Muscle layer of colon (tissue), 2 donors: ENCODE results near the gene FOXQ1.
"Not testable (repeated sequence)": the region's sequence is repeated elsewhere in the genome, so short reads cannot be mapped to it uniquely, and the experiment has no call there.

ENCODE experiments used
- H3K27ac ChIP-seq: one replicate; pipeline ENCODE4 v1.7.0; 2013; ENCODE audit warnings: low read depth, mild to moderate bottlenecking, low read length, moderate library complexity
- H3K27me3 ChIP-seq, 2 donors: one replicate each; pipeline ENCODE4 v1.7.0; 2013; ENCODE audit warnings: low read length in 2 of 2, mild to moderate bottlenecking in 2 of 2; ENCODE audit not compliant: insufficient read depth in 2 of 2, control insufficient read depth in 1 of 2
- H3K36me3 ChIP-seq: one replicate; pipeline ENCODE4 v1.7.0; 2013; ENCODE audit warnings: mild to moderate bottlenecking, low read length; ENCODE audit not compliant: insufficient read depth
- H3K4me1 ChIP-seq: one replicate; pipeline ENCODE4 v1.7.0; 2013; ENCODE audit warnings: mild to moderate bottlenecking, low read length; ENCODE audit not compliant: insufficient read depth
- H3K4me3 ChIP-seq, 2 donors: one replicate each; pipeline ENCODE4 v1.7.0; 2013; ENCODE audit warnings: low read length in 2 of 2, low read depth in 1 of 2, mild to moderate bottlenecking in 1 of 2, moderate library complexity in 1 of 2
- H3K9ac ChIP-seq: one replicate; pipeline ENCODE4 v1.7.0; 2013; ENCODE audit warnings: low read length
- H3K9me3 ChIP-seq: one replicate; pipeline ENCODE4 v1.7.0; 2013; ENCODE audit warnings: mild to moderate bottlenecking, low read length
- donor health status: abdominal sarcoma.
- donor health status: Adenocarcinoma of cecum.

FOXQ1 gene

GRCh38 chr6:1347161-1347560, 35.3 kb downstream of the FOXQ1 start:
- H3K9ac ChIP-seq = no peak overlapping the region
- no peaks in the 10 kb centered on the region for H3K4me1 ChIP-seq
- H3K27ac ChIP-seq = no peak overlapping the region
- H3K4me3 ChIP-seq = no peak overlapping the region
- no peaks in the 10 kb centered on the region for H3K36me3 ChIP-seq
- no peaks in the 10 kb centered on the region for H3K27me3 ChIP-seq
- peaks cover 3% of the 10 kb centered on the region for H3K9me3 ChIP-seq

- Histone ChIP-seq H3K9ac (no peak overlapping the region), H3K27ac (no peak overlapping the region), H3K4me3 (no peak overlapping the region), H3K4me1 (no peaks in the 10 kb centered on the region), H3K27me3 (no peaks in the 10 kb centered on the region), H3K36me3 (no peaks in the 10 kb centered on the region), H3K9me3 (peaks cover 3% of the 10 kb centered on the region)
Measured at GRCh38 chr6:1348675-1349074, 36.8 kb downstream of the FOXQ1 start.

GRCh38 chr6:1349655-1350054, 37.8 kb downstream of the FOXQ1 start:
- no peak overlapping the region for H3K27ac ChIP-seq
- no peaks in the 10 kb centered on the region for H3K4me1 ChIP-seq
- no peaks in the 10 kb centered on the region for H3K27me3 ChIP-seq
- H3K36me3 ChIP-seq = no peaks in the 10 kb centered on the region
- no peak overlapping the region for H3K4me3 ChIP-seq
- H3K9ac ChIP-seq = no peak overlapping the region
- H3K9me3 ChIP-seq = peaks cover 3% of the 10 kb centered on the region

- Histone ChIP-seq H3K27me3 (no peaks in the 10 kb centered on the region), H3K4me1 (no peaks in the 10 kb centered on the region), H3K27ac (no peak overlapping the region), H3K9ac (no peak overlapping the region), H3K4me3 (no peak overlapping the region), H3K9me3 (no peaks in the 10 kb centered on the region), H3K36me3 (no peaks in the 10 kb centered on the region)
Measured at GRCh38 chr6:1351381-1352008, 39.6 kb downstream of the FOXQ1 start.

GRCh38 chr6:1355068-1355467, 43.2 kb downstream of the FOXQ1 start:
- H3K9me3 ChIP-seq, H3K4me3 ChIP-seq, H3K9ac ChIP-seq, H3K27me3 ChIP-seq, H3K27ac ChIP-seq, H3K36me3 ChIP-seq, H3K4me1 ChIP-seq: not testable (repeated sequence)

GRCh38 chr6:1361717-1362116, 49.8 kb downstream of the FOXQ1 start:
- peaks cover 17% of the 10 kb centered on the region for H3K4me1 ChIP-seq
- not testable (repeated sequence) for H3K36me3 ChIP-seq, H3K9ac ChIP-seq, H3K27me3 ChIP-seq, H3K4me3 ChIP-seq, H3K9me3 ChIP-seq, H3K27ac ChIP-seq

- H3K27me3 ChIP-seq = no peaks in the 10 kb centered on the region
- no peaks in the 10 kb centered on the region for H3K9me3 ChIP-seq
- H3K27ac ChIP-seq = no peak overlapping the region
- H3K36me3 ChIP-seq = no peaks in the 10 kb centered on the region
- H3K9ac ChIP-seq = no peak overlapping the region
- no peak overlapping the region for H3K4me3 ChIP-seq
- peaks cover 17% of the 10 kb centered on the region for H3K4me1 ChIP-seq
Measured at GRCh38 chr6:1362643-1363042, 50.7 kb downstream of the FOXQ1 start.

GRCh38 chr6:1363298-1363697, 51.4 kb downstream of the FOXQ1 start:
- Histone ChIP-seq H3K4me1 (peaks cover 17% of the 10 kb centered on the region), H3K4me3 (no peak overlapping the region), H3K27ac (no peak overlapping the region), H3K36me3 (no peaks in the 10 kb centered on the region), H3K9me3 (no peaks in the 10 kb centered on the region), H3K27me3 (no peaks in the 10 kb centered on the region), H3K9ac (no peak overlapping the region)

- no peaks in the 10 kb centered on the region for H3K9me3 ChIP-seq
- H3K27ac ChIP-seq = no peak overlapping the region
Measured at GRCh38 chr6:1363729-1364572, 52.1 kb downstream of the FOXQ1 start.

More at GRCh38 chr6:1363729-1364572, 52.1 kb downstream of the FOXQ1 start:
- H3K36me3 ChIP-seq = no peaks in the 10 kb centered on the region
- no peaks in the 10 kb centered on the region for H3K27me3 ChIP-seq
- H3K4me1 ChIP-seq = peaks cover 17% of the 10 kb centered on the region
- no peak overlapping the region for H3K9ac ChIP-seq
- no peak overlapping the region for H3K4me3 ChIP-seq
